ENCODE data around the gene UBE3B. TPM values are rescaled to one million over a fixed set of nuclear protein-coding genes. Genes with fewer than 3 reads are reported as not detected.

Gene UBE3B
- total RNA-seq, 1 experiment from 2014 or later, result 38.6 TPM

GRCh38 chr12:109455706-109456105, 21.7 kb upstream of the UBE3B start:
- no TSS peak for BruUV-seq (replicated peaks)
- Mint-ChIP-seq H3K27ac (ENCODE audit: low read depth, unreplicated experiment) (peak overlapping the region; percentile 20), H3K4me3 (ENCODE audit: unreplicated experiment) (no peak overlapping the region), H3K27me3 (ENCODE audit: insufficient read depth, unreplicated experiment) (no peaks in the 10 kb centered on the region), H3K36me3 (ENCODE audit: insufficient read depth, unreplicated experiment) (peaks cover 87% of the 10 kb centered on the region), H3K4me1 (ENCODE audit: insufficient read depth, unreplicated experiment) (peaks cover 16% of the 10 kb centered on the region), H3K9me3 (ENCODE audit: unreplicated experiment) (no peaks in the 10 kb centered on the region)
- no peak for TF ChIP-seq CTCF (IDR thresholded peaks at IDR 0.05; ENCODE audit: unreplicated experiment)
- intact Hi-C loops (cut with micrococcal nuclease), result no loop called here
- no peak for DNase-seq (ENCODE audit: unreplicated experiment)
- POLR2A ChIA-PET, result interaction anchor here (0.6 kb wide), 2 partner anchors 9 to 38 kb away, joined by 3 to 4 read pairs; no protein-coding TSS in a partner anchor
- CTCF ChIA-PET, result interaction anchor here (1.2 kb wide), 1 partner anchor 390 kb away, joined by 3 read pairs; no protein-coding TSS in a partner anchor

GRCh38 chr12:109458086-109458485, 19.3 kb upstream of the UBE3B start:
- Mint-ChIP-seq H3K36me3 (ENCODE audit: insufficient read depth, unreplicated experiment) (peaks cover 71% of the 10 kb centered on the region), H3K9me3 (ENCODE audit: unreplicated experiment) (no peaks in the 10 kb centered on the region), H3K27ac (ENCODE audit: low read depth, unreplicated experiment) (peak overlapping the region; percentile 83), H3K27me3 (ENCODE audit: insufficient read depth, unreplicated experiment) (no peaks in the 10 kb centered on the region), H3K4me1 (ENCODE audit: insufficient read depth, unreplicated experiment) (peaks cover 38% of the 10 kb centered on the region), H3K4me3 (ENCODE audit: unreplicated experiment) (no peak overlapping the region)
- intact Hi-C loops (cut with micrococcal nuclease), result no loop called here
- ChIA-PET POLR2A (interaction anchor here (0.7 kb wide), 1 partner anchor 154 kb away, joined by 3 read pairs; no protein-coding TSS in a partner anchor), CTCF (interaction anchor here (0.6 kb wide), 1 partner anchor 167 kb away, joined by 3 read pairs; no protein-coding TSS in a partner anchor)
- BruUV-seq (replicated peaks), result no TSS peak
- no peak for TF ChIP-seq CTCF (IDR thresholded peaks at IDR 0.05; ENCODE audit: unreplicated experiment)
- DNase-seq (ENCODE audit: unreplicated experiment), result no peak

- POLR2A ChIA-PET, result interaction anchor here (0.7 kb wide), 1 partner anchor 153 kb away, joined by 3 read pairs; no protein-coding TSS in a partner anchor
Measured at GRCh38 chr12:109458771-109459208, 18.6 kb upstream of the UBE3B start.

GRCh38 chr12:109459247-109459646, 18.2 kb upstream of the UBE3B start:
- Mint-ChIP-seq H3K27ac (ENCODE audit: low read depth, unreplicated experiment) (no peak overlapping the region), H3K4me3 (ENCODE audit: unreplicated experiment) (no peak overlapping the region), H3K9me3 (ENCODE audit: unreplicated experiment) (no peaks in the 10 kb centered on the region), H3K27me3 (ENCODE audit: insufficient read depth, unreplicated experiment) (no peaks in the 10 kb centered on the region), H3K4me1 (ENCODE audit: insufficient read depth, unreplicated experiment) (peaks cover 50% of the 10 kb centered on the region), H3K36me3 (ENCODE audit: insufficient read depth, unreplicated experiment) (peaks cover 66% of the 10 kb centered on the region)
- BruUV-seq (replicated peaks), result no TSS peak
- DNase-seq (ENCODE audit: unreplicated experiment), result no peak
- POLR2A ChIA-PET, result interaction anchor here (0.7 kb wide), 1 partner anchor 252 kb away, joined by 3 read pairs; no protein-coding TSS in a partner anchor
- intact Hi-C loops (cut with micrococcal nuclease), result no loop called here
- CTCF ChIA-PET, result no interaction called here
- no peak for TF ChIP-seq CTCF (IDR thresholded peaks at IDR 0.05; ENCODE audit: unreplicated experiment)

More at GRCh38 chr12:109458771-109459208, 18.6 kb upstream of the UBE3B start:
- no peak for TF ChIP-seq CTCF (IDR thresholded peaks at IDR 0.05; ENCODE audit: unreplicated experiment)
- CTCF ChIA-PET, result no interaction called here
- peaks cover 45% of the 10 kb centered on the region for H3K4me1 Mint-ChIP-seq (ENCODE audit: insufficient read depth, unreplicated experiment)
- TSS peak; percentile 3 for BruUV-seq (replicated peaks)
- no peak overlapping the region for H3K4me3 Mint-ChIP-seq (ENCODE audit: unreplicated experiment)
- H3K27ac Mint-ChIP-seq (ENCODE audit: low read depth, unreplicated experiment), result peak overlapping the region; percentile 83
- intact Hi-C loops (cut with micrococcal nuclease), result no loop called here
- DNase-seq (ENCODE audit: unreplicated experiment), result no peak
- no peaks in the 10 kb centered on the region for H3K27me3 Mint-ChIP-seq (ENCODE audit: insufficient read depth, unreplicated experiment)
- peaks cover 69% of the 10 kb centered on the region for H3K36me3 Mint-ChIP-seq (ENCODE audit: insufficient read depth, unreplicated experiment)
- H3K9me3 Mint-ChIP-seq (ENCODE audit: unreplicated experiment), result no peaks in the 10 kb centered on the region

Data from MCF 10A (cell line).